ENCODE measurements around the gene UBE2E2. TPM values are rescaled to one million over a fixed set of nuclear protein-coding genes. Genes with fewer than 3 reads are reported as not detected.

The UBE2E2 gene
- total RNA-seq, 1 experiment from 2014 or later, result 38.6 TPM

DNA sequence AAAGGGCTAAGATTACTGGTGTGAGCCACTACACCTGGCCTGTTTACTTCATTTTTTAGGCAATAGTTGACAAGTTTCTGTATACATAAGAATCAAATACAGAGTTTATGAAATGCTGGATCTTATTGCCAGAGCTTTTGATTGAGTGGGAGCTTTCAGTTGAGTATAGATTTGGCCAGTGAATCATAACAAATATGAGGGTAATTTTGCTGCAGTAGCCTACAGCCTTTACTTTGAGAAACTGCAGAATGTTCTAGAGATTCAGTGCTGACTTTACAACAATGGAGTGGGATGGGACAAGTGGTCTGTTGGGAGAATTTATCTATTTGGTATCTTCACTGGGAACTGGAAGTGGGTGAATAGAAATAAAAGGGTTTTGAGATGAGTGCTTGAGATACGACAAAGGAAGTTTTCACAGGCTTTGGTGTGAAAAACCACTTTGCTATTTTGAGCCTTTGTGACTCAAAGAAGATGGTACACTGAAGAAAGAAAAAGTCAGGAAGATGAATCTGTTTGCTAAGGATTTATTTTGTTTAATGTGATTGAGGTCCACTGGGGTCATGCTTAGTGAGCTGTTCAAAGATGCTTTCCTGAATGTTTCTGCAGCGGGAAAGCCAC, 227.8 kb downstream of the UBE2E2 start:
- Mint-ChIP-seq H3K4me3 (no peak overlapping the region), H3K27me3 (ENCODE audit: low read depth) (no peaks in the 10 kb centered on the region), H3K9me3 (no peaks in the 10 kb centered on the region), H3K4me1 (peaks cover 10 to 24% of the 10 kb centered on the region in 2 experiments), H3K36me3 (ENCODE audit: insufficient read depth in 1 of 3, low read depth in 3 of 3) (no peaks in the 10 kb centered on the region), H3K27ac (0 out of 7 replicates have a peak overlapping the region, but pooled peaks of 2 of the 3 experiments have one; percentile 5 to 9)
- no peaks in the 10 kb centered on the region for H3K9me3 ChIP-seq (ENCODE audit: control insufficient read depth, low read depth, low read length)
- H3T11ph ChIP-seq (ENCODE audit: low read length), result no peak overlapping the region
- H4K20me1 ChIP-seq (ENCODE audit: control insufficient read depth, insufficient read depth, insufficient read length), result no peaks in the 10 kb centered on the region
- TF ChIP-seq, protein P1, sequence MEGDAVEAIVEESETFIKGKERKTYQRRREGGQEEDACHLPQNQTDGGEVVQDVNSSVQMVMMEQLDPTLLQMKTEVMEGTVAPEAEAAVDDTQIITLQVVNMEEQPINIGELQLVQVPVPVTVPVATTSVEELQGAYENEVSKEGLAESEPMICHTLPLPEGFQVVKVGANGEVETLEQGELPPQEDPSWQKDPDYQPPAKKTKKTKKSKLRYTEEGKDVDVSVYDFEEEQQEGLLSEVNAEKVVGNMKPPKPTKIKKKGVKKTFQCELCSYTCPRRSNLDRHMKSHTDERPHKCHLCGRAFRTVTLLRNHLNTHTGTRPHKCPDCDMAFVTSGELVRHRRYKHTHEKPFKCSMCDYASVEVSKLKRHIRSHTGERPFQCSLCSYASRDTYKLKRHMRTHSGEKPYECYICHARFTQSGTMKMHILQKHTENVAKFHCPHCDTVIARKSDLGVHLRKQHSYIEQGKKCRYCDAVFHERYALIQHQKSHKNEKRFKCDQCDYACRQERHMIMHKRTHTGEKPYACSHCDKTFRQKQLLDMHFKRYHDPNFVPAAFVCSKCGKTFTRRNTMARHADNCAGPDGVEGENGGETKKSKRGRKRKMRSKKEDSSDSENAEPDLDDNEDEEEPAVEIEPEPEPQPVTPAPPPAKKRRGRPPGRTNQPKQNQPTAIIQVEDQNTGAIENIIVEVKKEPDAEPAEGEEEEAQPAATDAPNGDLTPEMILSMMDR (conservative IDR thresholded peaks at IDR 0.05), result no peak
- H4K91ac ChIP-seq (ENCODE audit: insufficient read length, low read depth, low read length), result no peak overlapping the region
- no peak overlapping the region for H3K14ac ChIP-seq (ENCODE audit: insufficient read depth, low read length)
- H2BK20ac ChIP-seq (ENCODE audit: low read depth, low read length, poor library complexity, severe bottlenecking), result no peak overlapping the region
- no peak overlapping the region for H2BK12ac ChIP-seq (ENCODE audit: insufficient read length, low read depth, low read length)
- peaks cover 7% of the 10 kb centered on the region; the same call in 1 of the 2 replicates for H3K4me1 ChIP-seq (ENCODE audit: insufficient read depth, low read length)
- H2AFZ ChIP-seq (ENCODE audit: low read length), result no peak overlapping the region
- no peak overlapping the region for H2BK5ac ChIP-seq (ENCODE audit: insufficient read length, low read length)
- no peak overlapping the region for H3K23ac ChIP-seq (ENCODE audit: insufficient read length, low read depth, low read length)
- no peak overlapping the region for H3K18ac ChIP-seq (ENCODE audit: insufficient read length, low read depth, low read length)
- no peak overlapping the region for H3K4me2 ChIP-seq (ENCODE audit: insufficient read depth, insufficient read length, low read length)
- WGBS (ENCODE audit: extremely low coverage, insufficient read length, low lambda C conversion rate), result no CpG with 5 or more reads among the region's 2 CpGs
- H2BK15ac ChIP-seq (ENCODE audit: low read depth, low read length), result no peak overlapping the region
- H3K27me3 ChIP-seq (ENCODE audit: insufficient read depth, low read length), result no peaks in the 10 kb centered on the region
- no peak overlapping the region for H2BK120ac ChIP-seq (ENCODE audit: low read depth, low read length, poor library complexity, severe bottlenecking)
- no peak overlapping the region for H3K4ac ChIP-seq (ENCODE audit: low read depth, low read length)
- H2AK5ac ChIP-seq (ENCODE audit: insufficient read length, low read length), result no peak overlapping the region
- H4K8ac ChIP-seq (replicated peaks; ENCODE audit: insufficient read length, low read depth, low read length), result no peak overlapping the region
- peaks cover 2% of the 10 kb centered on the region for H3K79me1 ChIP-seq (ENCODE audit: insufficient read depth, low read depth, low read length, poor library complexity, severe bottlenecking)
- DNase-seq, result no peak
- H3K23me2 ChIP-seq (ENCODE audit: insufficient read length, low read depth, low read length, poor library complexity, severe bottlenecking), result no peaks in the 10 kb centered on the region
- no peak overlapping the region for H3K56ac ChIP-seq (ENCODE audit: insufficient read length, low read depth, low read length)
- no peak overlapping the region for H3K27ac ChIP-seq (ENCODE audit: insufficient read length, low read depth, low read length)
- no peak overlapping the region for H4K5ac ChIP-seq (ENCODE audit: insufficient read length, low read depth, low read length)
- no peak overlapping the region for H3K9ac ChIP-seq (ENCODE audit: extremely low read depth, insufficient read length, low read length)
- H3K79me2 ChIP-seq (ENCODE audit: insufficient read depth, low read length), result no peaks in the 10 kb centered on the region

Measured in H9 (cell line).